HG02884 (cell line): Measurements from ENCODE around the gene CACNA1G.

Source experiments
- ATAC-seq: cut with Tn5 transposase; IDR thresholded peaks from one replicate; pipeline ENCODE4 v1.9.1; 2021; ENCODE audit warnings: mild to moderate bottlenecking, moderate library complexity; ENCODE audit not compliant: unreplicated experiment

Gene CACNA1G

DNA sequence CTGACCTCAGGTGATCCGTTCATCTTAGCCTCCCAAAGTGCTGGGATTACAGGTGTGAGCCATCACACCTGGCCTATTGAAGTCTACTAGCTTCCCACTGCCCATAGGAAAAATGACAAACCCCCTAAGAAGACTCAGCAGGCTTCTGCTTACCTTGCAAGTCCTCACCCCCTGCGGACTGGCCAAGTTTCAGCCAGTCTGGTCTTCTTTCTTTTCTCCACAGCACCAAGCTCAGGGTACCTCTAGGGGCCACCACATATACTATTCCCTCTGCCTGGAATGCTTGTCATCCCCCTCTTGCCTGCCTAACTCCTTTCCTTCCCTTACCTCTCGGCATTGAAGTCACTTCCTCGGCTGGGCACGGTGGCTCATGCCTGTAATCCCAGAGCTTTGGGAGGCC lies 105.3 kb downstream of the CACNA1G start:
- no peak for ATAC-seq

DNA sequence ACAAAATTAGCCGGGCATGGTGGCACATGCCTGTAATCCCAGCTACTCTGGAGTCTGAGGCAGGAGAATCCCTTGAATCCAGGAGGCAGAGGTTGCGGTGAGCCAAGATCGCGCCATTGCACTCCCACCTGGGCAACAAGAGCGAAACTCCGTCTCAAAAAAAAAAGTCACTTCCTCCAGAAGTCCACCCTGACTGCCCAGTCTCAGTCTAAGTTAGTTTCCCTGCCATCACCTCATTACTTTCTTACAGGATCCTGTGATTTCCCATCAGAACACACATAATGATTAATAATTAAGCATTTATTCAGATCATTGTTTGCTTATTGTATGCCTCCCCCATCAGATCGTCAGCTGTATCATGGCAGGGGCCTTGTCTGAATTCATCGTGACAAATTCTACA lies 105.8 kb downstream of the CACNA1G start:
- ATAC-seq, result no peak

DNA sequence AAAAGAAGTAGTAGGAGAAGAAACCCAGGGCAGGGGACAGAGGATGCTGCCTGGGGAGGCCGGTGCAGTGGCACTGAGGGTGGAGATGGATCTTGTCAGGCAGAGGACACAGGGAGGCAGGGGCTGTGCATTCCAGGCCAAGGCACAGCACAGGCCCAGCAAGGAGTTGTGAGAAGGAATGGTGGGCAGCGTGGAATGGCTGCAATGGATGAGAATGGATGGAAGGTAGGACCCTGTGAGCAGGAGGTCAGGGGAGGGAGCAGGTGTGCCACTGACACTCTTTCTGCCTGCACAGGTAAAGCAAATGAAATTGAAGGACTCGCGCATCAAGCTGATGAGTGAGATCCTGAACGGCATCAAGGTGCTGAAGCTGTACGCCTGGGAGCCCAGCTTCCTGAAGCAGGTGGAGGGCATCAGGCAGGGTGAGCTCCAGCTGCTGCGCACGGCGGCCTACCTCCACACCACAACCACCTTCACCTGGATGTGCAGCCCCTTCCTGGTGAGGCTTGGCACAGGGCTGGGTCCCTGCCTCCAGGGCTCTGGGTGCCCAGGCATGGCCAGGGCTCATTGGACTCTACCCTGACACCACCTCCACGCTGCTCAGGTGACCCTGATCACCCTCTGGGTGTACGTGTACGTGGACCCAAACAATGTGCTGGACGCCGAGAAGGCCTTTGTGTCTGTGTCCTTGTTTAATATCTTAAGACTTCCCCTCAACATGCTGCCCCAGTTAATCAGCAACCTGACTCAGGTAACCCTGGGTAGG lies 106.9 kb downstream of the CACNA1G start:
- no peak for ATAC-seq

- ATAC-seq, result no peak
These were observed 107.7 kb downstream of the CACNA1G start for GRCh38 chr17:50668025-50668837.

GRCh38 chr17:50668838-50669581 lies 108.5 kb downstream of the CACNA1G start:
- ATAC-seq, result no peak

DNA sequence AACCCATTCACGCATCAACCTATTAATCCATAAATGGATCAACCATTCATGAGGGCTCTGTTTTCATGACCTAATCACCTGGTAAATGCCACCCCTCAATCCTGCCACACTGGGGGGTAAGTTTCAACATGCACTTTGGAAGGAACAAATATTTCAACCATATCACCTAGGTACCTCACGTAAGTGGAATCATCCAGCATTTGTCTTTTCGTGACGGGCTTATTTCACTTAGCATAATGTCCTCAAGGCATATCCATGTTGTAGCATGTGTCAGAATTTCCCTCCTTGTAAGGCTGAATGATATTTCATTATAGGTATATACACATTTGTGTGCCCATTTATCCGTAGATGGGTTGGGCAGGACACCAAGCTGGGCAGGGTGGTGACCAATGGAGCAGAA lies 111.6 kb downstream of the CACNA1G start:
- ATAC-seq, result no peak

GRCh38 chr17:50672831-50673551 lies 112.5 kb downstream of the CACNA1G start:
- no peak for ATAC-seq

DNA sequence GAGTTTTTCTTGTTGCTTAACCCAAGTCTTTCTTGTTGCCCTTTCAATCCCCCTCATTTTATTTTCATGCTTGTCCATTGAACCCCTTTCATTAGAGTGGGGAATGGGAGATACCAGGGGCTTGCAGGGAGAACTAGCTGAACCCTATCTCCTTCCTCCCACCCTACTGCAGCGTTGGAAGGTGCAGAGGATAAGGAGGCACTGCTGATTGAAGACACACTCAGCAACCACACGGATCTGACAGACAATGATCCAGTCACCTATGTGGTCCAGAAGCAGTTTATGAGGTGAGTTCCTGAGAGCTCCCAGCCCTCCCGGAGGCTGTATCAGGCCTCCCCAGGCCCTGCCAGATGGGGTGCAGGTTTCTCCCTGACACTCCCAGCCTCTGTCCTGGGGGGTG lies 114.7 kb downstream of the CACNA1G start:
- no peak for ATAC-seq

GRCh38 chr17:50675627-50676026 lies 115.1 kb downstream of the CACNA1G start:
- no peak for ATAC-seq

GRCh38 chr17:50676065-50676975 lies 115.8 kb downstream of the CACNA1G start:
- no peak for ATAC-seq
